GM04504 (cell line): ENCODE data around the gene TNFRSF6B.
"Not testable (repeated sequence)": the region's sequence is repeated elsewhere in the genome, so short reads cannot be mapped to it uniquely, and the experiment has no call there.

ENCODE experiments used
- DNase-seq: peaks from one replicate; pipeline ENCODE4 v3.0.0-alpha.2; 2012; ENCODE audit warnings: low read depth

Gene TNFRSF6B

GRCh38 chr20:63662813-63663189 is 33.7 kb upstream of the TNFRSF6B start:
- DNase-seq = no peak

DNA sequence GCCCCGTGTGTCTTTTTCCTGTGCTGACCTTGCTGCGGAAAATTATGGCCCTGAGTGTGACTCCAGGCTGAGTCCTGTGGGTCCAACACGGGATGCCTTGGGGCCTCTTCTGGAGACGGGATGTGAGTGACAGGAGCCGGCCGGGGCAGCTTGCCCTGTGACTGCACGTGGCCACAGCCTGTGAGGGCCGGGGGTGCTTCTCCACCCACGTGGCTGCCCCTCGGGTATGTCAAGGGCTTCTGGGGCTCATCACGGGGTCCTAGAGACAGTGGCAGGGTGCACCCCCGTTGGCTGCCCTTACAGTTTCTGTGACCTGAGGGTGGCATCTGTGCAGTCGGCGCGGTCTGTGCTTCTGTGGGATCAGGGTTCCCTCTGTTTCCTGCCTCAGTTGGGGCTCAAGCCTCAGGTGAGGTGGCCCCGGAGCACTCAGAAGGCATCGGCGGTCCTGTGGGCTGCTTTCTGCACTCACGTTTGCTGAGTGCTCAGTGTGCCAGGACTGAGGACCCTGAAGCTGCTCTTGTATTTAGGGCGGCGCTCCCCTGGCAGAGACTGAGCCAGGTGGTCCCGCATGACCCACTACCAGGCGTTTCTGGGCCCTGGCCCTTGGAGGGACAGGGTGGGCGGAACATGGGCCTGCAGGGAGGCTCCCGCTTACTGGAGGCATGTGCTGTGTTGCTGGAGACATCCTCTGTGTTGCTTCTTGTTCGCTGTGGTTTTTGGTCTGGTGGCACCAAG is 33.0 kb upstream of the TNFRSF6B start:
- DNase-seq = no peak

GRCh38 chr20:63664143-63664851 is 32.2 kb upstream of the TNFRSF6B start:
- DNase-seq = no peak

- no peak for DNase-seq
These were observed 31.4 kb upstream of the TNFRSF6B start for GRCh38 chr20:63664861-63665594.

DNA sequence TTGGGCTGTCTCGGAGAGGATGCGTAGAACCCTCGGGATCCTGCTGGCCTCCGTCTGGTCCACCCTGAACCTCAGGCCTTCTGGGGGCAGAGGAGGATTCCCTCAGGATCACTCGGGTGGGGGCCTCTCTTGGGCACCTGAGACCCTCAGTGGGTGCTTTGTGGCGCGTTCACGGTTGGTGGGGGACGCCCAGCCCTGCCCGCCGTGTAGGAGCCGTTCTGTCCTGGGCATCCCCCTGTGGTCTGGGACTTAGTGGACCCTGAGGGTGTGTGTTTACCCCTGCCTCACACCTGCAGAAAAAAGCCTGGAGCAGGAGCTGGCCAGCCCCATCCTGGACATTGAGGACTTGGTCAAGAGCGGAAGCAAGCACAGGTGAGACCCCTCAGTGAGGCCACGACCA is 30.7 kb upstream of the TNFRSF6B start:
- DNase-seq = no peak

DNA sequence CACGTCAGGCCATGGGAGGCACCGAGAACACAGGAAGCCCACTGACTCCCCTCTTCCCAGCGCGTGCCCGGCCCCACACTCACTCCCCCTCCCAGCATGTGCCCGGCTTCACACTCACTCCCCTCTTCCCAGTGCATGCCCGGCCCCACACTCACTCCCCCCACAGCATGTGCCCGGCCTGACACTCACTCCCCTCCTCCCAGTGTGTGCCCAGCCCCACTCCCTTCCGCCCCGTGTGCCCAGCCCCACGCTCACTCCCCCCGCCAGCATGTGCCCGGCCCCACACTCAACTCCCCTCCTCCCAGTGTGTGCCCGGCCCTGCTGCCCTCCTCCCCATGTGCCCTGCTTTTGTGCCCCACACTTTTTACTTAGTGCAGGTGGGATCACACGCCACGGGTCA is 28.6 kb upstream of the TNFRSF6B start:
- no peak for DNase-seq

GRCh38 chr20:63668351-63668750 is 28.1 kb upstream of the TNFRSF6B start:
- no peak for DNase-seq

- not testable (repeated sequence) for DNase-seq
These were observed 24.8 kb upstream of the TNFRSF6B start for GRCh38 chr20:63671695-63672094.

DNA sequence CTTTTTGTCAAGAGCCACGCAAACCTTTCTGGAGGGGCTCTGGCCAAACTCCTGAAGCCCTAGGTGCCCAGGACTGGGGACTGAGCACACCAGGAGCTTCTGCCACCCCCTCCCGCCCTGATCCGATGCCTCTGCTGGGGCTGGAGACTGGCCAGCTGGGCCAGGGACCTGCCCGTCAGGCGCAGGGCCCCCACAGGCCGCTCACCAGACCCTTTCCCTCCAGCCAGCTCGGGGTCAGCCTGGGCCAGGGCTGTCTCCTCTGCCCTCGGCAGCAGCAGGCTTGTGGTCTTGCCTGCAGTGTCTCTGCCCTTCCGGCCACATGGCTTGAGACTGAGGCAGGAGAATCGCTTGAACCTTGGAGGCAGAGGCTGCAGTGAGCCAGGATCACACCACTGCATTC is 23.8 kb upstream of the TNFRSF6B start:
- DNase-seq = no peak

DNA sequence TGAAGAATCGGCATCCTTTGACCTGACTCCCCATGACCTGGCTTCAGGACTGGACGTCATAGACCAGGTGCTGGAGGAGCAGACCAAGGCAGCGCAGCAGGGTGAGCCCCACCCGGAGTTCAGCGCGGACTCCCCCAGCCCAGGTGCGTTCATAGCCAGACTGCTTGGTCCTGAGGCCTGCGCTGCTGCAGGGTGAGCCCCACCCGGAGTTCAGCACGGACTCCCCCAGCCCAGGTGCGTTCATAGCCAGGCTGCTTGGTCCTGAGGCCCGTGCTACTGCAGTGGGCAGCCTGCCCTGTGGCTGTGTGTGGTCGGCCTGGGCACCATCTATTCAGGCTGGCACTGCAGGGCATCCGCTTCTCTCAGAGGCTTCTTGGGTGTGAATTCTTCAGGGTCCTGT is 22.5 kb upstream of the TNFRSF6B start:
- DNase-seq = no peak

GRCh38 chr20:63675681-63676368 is 20.6 kb upstream of the TNFRSF6B start:
- DNase-seq = no peak

DNA sequence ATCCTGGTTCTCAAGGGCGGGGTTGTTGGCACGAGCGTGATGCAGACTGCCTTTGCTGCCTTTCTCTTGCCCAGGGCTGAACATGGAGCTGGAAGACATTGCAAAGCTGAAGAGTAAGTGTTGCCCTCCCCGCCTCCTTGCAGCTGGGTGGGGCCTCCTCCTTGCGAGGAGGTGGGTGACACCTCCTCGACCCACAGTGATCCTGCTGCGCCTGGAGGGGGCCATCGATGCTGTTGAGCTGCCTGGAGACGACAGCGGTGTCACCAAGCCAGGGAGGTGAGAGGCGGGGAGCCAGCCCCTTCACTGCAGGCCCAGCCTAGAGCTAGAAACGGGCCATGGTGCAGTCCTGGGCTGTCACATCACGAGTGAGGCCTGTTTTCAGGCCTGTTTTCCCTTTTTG is 18.4 kb upstream of the TNFRSF6B start:
- DNase-seq = no peak

DNA sequence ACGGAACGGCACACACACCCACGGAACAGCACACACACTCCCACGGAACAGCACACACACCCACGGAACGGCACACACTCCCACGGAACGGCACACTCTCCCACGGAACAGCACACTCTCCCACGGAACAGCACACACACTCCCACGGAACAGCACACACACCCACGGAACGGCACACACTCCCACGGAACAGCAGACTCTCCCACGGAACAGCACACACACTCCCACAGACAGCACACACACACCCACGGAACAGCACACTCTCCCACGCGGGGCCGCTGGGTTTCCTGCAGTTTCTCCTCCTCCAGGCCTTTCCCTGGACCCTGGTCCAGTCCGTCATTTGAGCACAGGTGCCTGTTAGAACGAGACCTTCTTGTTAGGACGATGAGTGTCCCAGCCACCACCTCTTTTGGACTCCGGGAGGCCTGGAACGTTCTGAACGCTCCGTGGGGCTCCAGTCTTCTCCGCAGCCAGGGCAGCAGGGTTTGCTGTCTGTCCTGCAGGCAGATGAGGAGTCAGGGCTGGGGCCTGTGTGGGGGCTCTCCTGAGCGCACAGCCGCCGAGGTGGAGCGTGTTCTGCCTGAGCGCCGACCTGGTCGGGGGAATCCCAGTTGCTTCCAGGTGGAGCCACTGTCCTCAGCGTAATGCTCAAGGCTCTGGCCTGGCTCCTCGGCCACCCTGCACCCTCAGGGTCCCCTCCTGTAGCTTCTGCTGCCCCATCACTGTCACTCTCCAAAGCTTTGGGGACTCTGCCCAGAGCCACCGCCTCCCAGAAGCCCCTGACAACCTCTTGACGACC is 17.6 kb upstream of the TNFRSF6B start:
- no peak for DNase-seq

- no peak for DNase-seq
These were observed 16.6 kb upstream of the TNFRSF6B start for GRCh38 chr20:63679799-63680305.

- DNase-seq = no peak
These were observed 16.0 kb upstream of the TNFRSF6B start for GRCh38 chr20:63680427-63680826.

DNA sequence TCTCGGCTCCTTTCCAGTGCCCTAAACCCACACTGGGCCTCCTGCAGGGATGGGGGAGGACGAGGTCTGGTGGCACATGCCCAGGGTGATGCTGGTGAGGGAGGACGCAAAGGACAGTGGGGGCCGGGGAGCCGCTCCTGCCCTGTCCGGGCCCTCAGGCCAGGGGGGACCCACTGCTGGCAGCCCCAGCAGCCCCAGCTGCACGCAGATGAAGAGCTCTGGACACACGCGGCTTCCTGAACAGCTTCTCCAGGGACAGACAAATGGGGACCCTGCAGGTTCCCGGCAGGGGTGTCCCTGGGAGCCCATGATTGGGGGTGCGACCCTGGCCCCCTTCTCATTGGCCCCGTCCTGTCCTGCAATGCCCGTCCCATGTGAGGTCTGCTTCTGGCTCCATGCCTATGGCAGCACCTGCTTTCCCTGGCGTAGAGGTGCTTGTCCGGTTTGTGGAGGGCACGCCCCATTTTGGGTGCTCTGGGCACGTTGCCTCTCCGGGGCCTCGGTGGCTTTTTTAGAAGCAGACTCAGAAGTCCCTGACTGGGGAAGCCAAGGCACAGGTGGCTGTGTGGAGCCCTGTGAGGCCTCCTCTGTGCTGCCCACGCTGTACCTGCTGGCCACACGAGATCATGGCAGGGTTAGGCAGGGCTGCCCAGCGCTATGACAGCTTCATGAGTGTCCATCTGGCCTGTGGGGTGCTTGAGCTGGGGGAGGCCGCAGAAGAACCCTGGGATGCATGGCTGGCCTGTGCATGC is 15.4 kb upstream of the TNFRSF6B start:
- no peak for DNase-seq

DNA sequence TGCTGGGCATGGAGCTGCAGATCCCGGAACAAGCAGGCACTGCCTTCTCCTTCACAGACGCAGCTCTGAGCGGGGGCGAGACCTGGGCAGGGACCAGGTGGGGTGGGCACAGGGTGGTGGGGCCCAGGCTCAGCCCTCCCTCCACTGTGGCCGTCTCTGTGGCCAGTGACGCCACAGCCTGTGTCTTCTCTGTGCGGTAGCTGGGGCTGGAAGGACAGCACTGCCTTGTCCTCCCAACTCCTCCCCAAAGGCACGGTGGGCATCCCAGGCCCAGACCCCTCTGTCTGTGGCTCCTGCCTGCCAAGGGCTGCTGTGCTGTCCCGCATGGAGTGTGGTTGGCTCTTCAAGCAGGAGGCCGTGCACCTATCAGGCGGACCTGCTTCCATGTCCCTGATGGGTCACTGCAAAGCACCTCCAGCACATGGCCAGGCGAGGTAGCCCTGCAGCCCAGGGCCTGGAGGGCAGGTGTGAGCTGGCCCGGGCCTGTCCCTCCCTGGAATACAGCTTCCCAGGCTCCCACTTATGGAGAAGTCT is 14.8 kb upstream of the TNFRSF6B start:
- no peak for DNase-seq

DNA sequence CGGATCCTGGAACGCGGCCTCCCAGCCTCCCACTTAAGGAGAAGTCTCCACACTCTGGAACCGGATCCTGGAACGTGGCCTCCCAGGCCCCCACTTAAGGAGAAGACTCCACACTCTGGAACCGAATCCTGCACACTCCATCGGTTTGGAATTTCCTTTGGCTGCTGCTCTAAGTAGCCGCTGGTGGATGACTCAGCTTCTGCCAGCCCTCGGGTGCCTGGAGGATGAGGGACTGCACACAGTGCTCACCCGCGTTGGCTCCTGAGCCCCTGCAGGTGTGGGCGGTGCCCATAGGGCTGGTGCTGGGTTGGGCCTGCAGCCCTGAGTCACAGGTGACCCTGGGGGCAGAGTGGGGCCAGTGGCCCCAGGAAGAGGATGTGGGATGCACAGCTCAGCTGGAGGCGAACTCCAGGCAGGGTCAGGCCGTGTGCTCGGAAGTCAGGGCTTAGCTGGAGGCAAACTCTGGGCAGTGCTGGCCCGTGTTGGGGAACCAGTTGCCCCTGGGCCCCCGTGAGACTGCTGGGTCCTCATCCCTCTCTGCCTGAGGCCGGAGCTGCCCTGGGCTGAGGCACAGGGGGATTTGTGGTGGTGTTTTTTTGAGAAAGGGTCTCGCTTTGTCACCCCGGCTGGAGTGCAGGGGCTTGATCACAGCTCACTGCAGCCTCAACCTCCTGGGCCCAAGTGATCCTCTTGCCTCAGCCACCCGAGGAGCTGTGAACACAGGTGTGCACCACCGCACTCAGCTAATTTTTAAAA is 13.9 kb upstream of the TNFRSF6B start:
- peak; percentile 94 for DNase-seq

GRCh38 chr20:63685269-63686026 is 11.0 kb upstream of the TNFRSF6B start:
- no peak for DNase-seq
